Muscle of back (tissue), 11 donors: ENCODE data around the gene C17orf100. TPM values are rescaled to one million over a fixed set of nuclear protein-coding genes. Genes with fewer than 3 reads are reported as not detected.
"Not testable (repeated sequence)": the region's sequence is repeated elsewhere in the genome, so short reads cannot be mapped to it uniquely, and the experiment has no call there.

Source experiments
- DNase-seq, 3 donors: peaks; one replicate each; pipeline versions ENCODE4 v3.0.0 to v3.0.0-alpha.2; 2013
- polyA plus RNA-seq, 10 donors: library from polyadenylated mRNA; unstranded; fragments of 120-200 nt; gene quantifications; one replicate each; pipeline ENCODE4 v1.2.1, GENCODE V29; 2013; ENCODE audit not compliant: insufficient read length in 10 of 10

The C17orf100 gene
- polyA plus RNA-seq, 10 donors = 2.0 to 4.8 (median 3.3) TPM

GRCh38 chr17:6684881-6685767, 33.6 kb downstream of the C17orf100 start:
- DNase-seq = no peak

GRCh38 chr17:6686026-6686425, 34.5 kb downstream of the C17orf100 start:
- DNase-seq = no peak

GRCh38 chr17:6688944-6689343, 37.4 kb downstream of the C17orf100 start:
- DNase-seq = no peak

GRCh38 chr17:6690641-6691040, 39.1 kb downstream of the C17orf100 start:
- DNase-seq = no peak

GRCh38 chr17:6691546-6691945, 40.0 kb downstream of the C17orf100 start:
- DNase-seq = no peak

GRCh38 chr17:6691958-6692357, 40.4 kb downstream of the C17orf100 start:
- not testable (repeated sequence) for DNase-seq

- no peak for DNase-seq
Observed at GRCh38 chr17:6695051-6695450, 43.5 kb downstream of the C17orf100 start.

- no peak for DNase-seq
Observed at GRCh38 chr17:6695565-6695964, 44.0 kb downstream of the C17orf100 start.

- no peak for DNase-seq
Observed at GRCh38 chr17:6696906-6697305, 45.3 kb downstream of the C17orf100 start.

GRCh38 chr17:6698004-6698403, 46.4 kb downstream of the C17orf100 start:
- DNase-seq = no peak

GRCh38 chr17:6699997-6700947, 48.7 kb downstream of the C17orf100 start:
- no peak for DNase-seq

- no peak for DNase-seq
Observed at GRCh38 chr17:6700948-6701307, 49.4 kb downstream of the C17orf100 start.

- DNase-seq = no peak
Observed at GRCh38 chr17:6701719-6702118, 50.2 kb downstream of the C17orf100 start.

- no peak for DNase-seq
Observed at GRCh38 chr17:6702567-6703215, 51.1 kb downstream of the C17orf100 start.

Other genes with a start within 250 kb of the C17orf100 start
- under 1 TPM in 1 of 10 donors, not detected in 9; 0.07 TPM for gene AIPL1, start 216.6 kb upstream of the C17orf100 start, polyA plus RNA-seq
- gene PIMREG, start 207.3 kb upstream of the C17orf100 start, polyA plus RNA-seq = 10 to 100 TPM in 9 of 10 donors, 1 to 10 TPM in 1; 8.1 to 20.9 (median 12.0) TPM
- gene PITPNM3, start 95.2 kb upstream of the C17orf100 start, polyA plus RNA-seq = 1 to 10 TPM; 3.1 to 5.5 (median 4.6) TPM
- 10 to 100 TPM in 8 of 10 donors, 1 to 10 TPM in 2; 8.9 to 17.7 (median 11.8) TPM for gene KIAA0753, start 11.1 kb upstream of the C17orf100 start, polyA plus RNA-seq
- gene TXNDC17, start 10.7 kb upstream of the C17orf100 start, polyA plus RNA-seq = 10 to 100 TPM; 45.2 to 74.2 (median 52.4) TPM
- gene MED31, start 157 bp upstream of the C17orf100 start, polyA plus RNA-seq = 10 to 100 TPM; 12.8 to 16.8 (median 15.7) TPM
- under 1 TPM in 8 of 10 donors, not detected in 2; 0.05 to 0.25 (median 0.14) TPM for gene SLC13A5, start 61.6 kb downstream of the C17orf100 start, polyA plus RNA-seq
- 10 to 100 TPM in 3 of 10 donors, 1 to 10 TPM in 7; 4.0 to 23.7 (median 7.5) TPM for gene XAF1, start 104.3 kb downstream of the C17orf100 start, polyA plus RNA-seq
- under 1 TPM in 8 of 10 donors, not detected in 2; 0.12 to 0.54 (median 0.19) TPM for gene FBXO39, start 124.5 kb downstream of the C17orf100 start, polyA plus RNA-seq
- under 1 TPM in 2 of 10 donors, not detected in 8; 0.24 to 0.26 TPM for gene TEKT1, start 180.0 kb downstream of the C17orf100 start, polyA plus RNA-seq